ENCODE measurements around the gene BLOC1S3.

The BLOC1S3 gene

GRCh38 chr19:45146741-45147205 lies 31.8 kb upstream of the BLOC1S3 start:
- no peak for DNase-seq (ENCODE audit: low read depth)

GRCh38 chr19:45147835-45148676 lies 30.5 kb upstream of the BLOC1S3 start:
- DNase-seq (ENCODE audit: low read depth) = no peak

GRCh38 chr19:45149129-45149528 lies 29.5 kb upstream of the BLOC1S3 start:
- no peak for DNase-seq (ENCODE audit: low read depth)

GRCh38 chr19:45150180-45150579 lies 28.4 kb upstream of the BLOC1S3 start:
- DNase-seq (ENCODE audit: low read depth) = no peak

GRCh38 chr19:45150751-45151281 lies 27.8 kb upstream of the BLOC1S3 start:
- DNase-seq (ENCODE audit: low read depth) = no peak

GRCh38 chr19:45151320-45151719 lies 27.3 kb upstream of the BLOC1S3 start:
- no peak for DNase-seq (ENCODE audit: low read depth)

GRCh38 chr19:45151821-45152503 lies 26.6 kb upstream of the BLOC1S3 start:
- no peak for DNase-seq (ENCODE audit: low read depth)

- peak; percentile 46 for DNase-seq (ENCODE audit: low read depth)
These were observed 25.9 kb upstream of the BLOC1S3 start for GRCh38 chr19:45152504-45153338.

GRCh38 chr19:45153339-45154063 lies 25.1 kb upstream of the BLOC1S3 start:
- DNase-seq (ENCODE audit: low read depth) = peak; percentile 49

GRCh38 chr19:45154064-45154827 lies 24.3 kb upstream of the BLOC1S3 start:
- DNase-seq (ENCODE audit: low read depth) = no peak

- no peak for DNase-seq (ENCODE audit: low read depth)
These were observed 22.5 kb upstream of the BLOC1S3 start for GRCh38 chr19:45156011-45156630.

- DNase-seq (ENCODE audit: low read depth) = no peak
These were observed 21.8 kb upstream of the BLOC1S3 start for GRCh38 chr19:45156751-45157150.

GRCh38 chr19:45158503-45159209 lies 19.9 kb upstream of the BLOC1S3 start:
- no peak for DNase-seq (ENCODE audit: low read depth)

GRCh38 chr19:45159210-45159970 lies 19.2 kb upstream of the BLOC1S3 start:
- DNase-seq (ENCODE audit: low read depth) = no peak

- DNase-seq (ENCODE audit: low read depth) = no peak
These were observed 18.6 kb upstream of the BLOC1S3 start for GRCh38 chr19:45159971-45160324.

GRCh38 chr19:45160870-45161737 lies 17.5 kb upstream of the BLOC1S3 start, which contains the start of gene NKPD1:
TSS of gene NKPD1 (minus strand) at chr19:45160982. CDS start at chr19:45160150, 832 bp downstream.
- DNase-seq (ENCODE audit: low read depth) = no peak

GRCh38 chr19:45161738-45162607 lies 16.6 kb upstream of the BLOC1S3 start:
- no peak for DNase-seq (ENCODE audit: low read depth)

Measured in stimulated activated CD4-positive, alpha-beta T cell treated with anti-CD3 and anti-CD28 coated beads, Interleukin-2, amount 100 ng/mL, for 4 hours (primary cell).